SK-N-SH treated with all-trans-retinoic acid at 6 μM for 48 hours (cell line): ENCODE measurements around the gene ABLIM1.
A peak's percentile ranks its signal among the peaks of the same experiment; 100 is the strongest.

Experiments used
- ATAC-seq: fragments of 200-7000 bp; cut with Tn5 transposase; 3 replicates; pipeline ENCODE4 v1.9.1; 2020; ENCODE audit warnings: mild to moderate bottlenecking, moderate library complexity
- ARNTL ChIP-seq: fragments of 450-650 bp; formaldehyde crosslinking; IDR thresholded peaks from 2 replicates; pipeline ENCODE4 v1.5.0; 2020; ENCODE audit warnings: low read depth, mild to moderate bottlenecking, moderate library complexity, borderline replicate concordance
- BACH2 ChIP-seq: fragments of 250-450 bp; sonication (Bioruptor Pico); IDR thresholded peaks from 2 replicates; pipeline ENCODE4 v1.9.0; 2021; ENCODE audit warnings: mild to moderate bottlenecking, borderline replicate concordance
- CREB5 ChIP-seq: fragments of 250-450 bp; sonication (Bioruptor Pico); IDR thresholded peaks from 2 replicates; pipeline ENCODE4 v1.5.1; 2020; ENCODE audit warnings: low read depth, mild to moderate bottlenecking, moderate library complexity
- CSDC2 ChIP-seq: fragments of 250-450 bp; sonication (Bioruptor Pico); IDR thresholded peaks from 2 replicates; pipeline ENCODE4 v1.5.0; 2020; ENCODE audit warnings: mild to moderate bottlenecking, moderate library complexity
- ESRRG ChIP-seq: fragments of 250-450 bp; sonication (Bioruptor Pico); IDR thresholded peaks from 2 replicates; pipeline ENCODE4 v1.6.1; 2021; ENCODE audit warnings: mild to moderate bottlenecking
- GLIS3 ChIP-seq: fragments of 250-450 bp; sonication (Bioruptor Pico); IDR thresholded peaks from 2 replicates; pipeline ENCODE4 v1.5.0; 2020; ENCODE audit warnings: mild to moderate bottlenecking, moderate library complexity
- ISL1 ChIP-seq: fragments of 250-450 bp; sonication (Bioruptor Pico); IDR thresholded peaks from 2 replicates; pipeline ENCODE4 v2.1.2; 2022; ENCODE audit warnings: mild to moderate bottlenecking, moderate library complexity
- OSR1 ChIP-seq: fragments of 250-450 bp; sonication (Bioruptor Pico); IDR thresholded peaks from 2 replicates; pipeline ENCODE4 v1.8.0; 2022; ENCODE audit warnings: moderate library complexity, mild to moderate bottlenecking, inconsistent platforms
- PATZ1 ChIP-seq: fragments of 250-450 bp; sonication (Bioruptor Pico); IDR thresholded peaks from 2 replicates; pipeline ENCODE4 v1.8.0; 2020; ENCODE audit warnings: mild to moderate bottlenecking, moderate library complexity, borderline replicate concordance
- POU6F1 ChIP-seq: fragments of 250-450 bp; sonication (Bioruptor Pico); IDR thresholded peaks from 2 replicates; pipeline ENCODE4 v1.8.0; 2021; ENCODE audit warnings: low read depth, mild to moderate bottlenecking, moderate library complexity, borderline replicate concordance
- PPARA ChIP-seq: fragments of 250-450 bp; sonication (Bioruptor Pico); IDR thresholded peaks from 2 replicates; pipeline ENCODE4 v1.5.0; 2020; ENCODE audit warnings: mild to moderate bottlenecking, borderline replicate concordance
- RARB ChIP-seq: fragments of 250-450 bp; sonication (Bioruptor Pico); IDR thresholded peaks from 2 replicates; pipeline ENCODE4 v1.8.0; 2021; ENCODE audit warnings: mild to moderate bottlenecking, moderate library complexity
- SNAI2 ChIP-seq: fragments of 250-450 bp; sonication (Bioruptor Pico); IDR thresholded peaks from 2 replicates; pipeline ENCODE4 v1.5.0; 2020; ENCODE audit warnings: mild to moderate bottlenecking, moderate library complexity
- TCF4 ChIP-seq: fragments of 250-450 bp; sonication (Bioruptor Pico); IDR thresholded peaks from 2 replicates; pipeline ENCODE4 v1.8.0; 2021; ENCODE audit warnings: mild to moderate bottlenecking, moderate library complexity, borderline replicate concordance
- TOX ChIP-seq: fragments of 250-450 bp; sonication (Bioruptor Pico); IDR thresholded peaks from 2 replicates; pipeline ENCODE4 v1.8.0; 2021; ENCODE audit warnings: mild to moderate bottlenecking, moderate library complexity, borderline replicate concordance
- TSHZ2 ChIP-seq: fragments of 250-450 bp; sonication (Bioruptor Pico); IDR thresholded peaks from 2 replicates; pipeline ENCODE4 v1.5.0; 2020; ENCODE audit warnings: mild to moderate bottlenecking, moderate library complexity
- ZC3H10 ChIP-seq: fragments of 250-450 bp; sonication (Bioruptor Pico); IDR thresholded peaks from 2 replicates; pipeline ENCODE4 v1.5.1; 2021; ENCODE audit warnings: mild to moderate bottlenecking, moderate library complexity
- ZFP3 ChIP-seq: fragments of 250-450 bp; sonication (Bioruptor Pico); IDR thresholded peaks from 2 replicates; pipeline ENCODE4 v1.5.0; 2020; ENCODE audit warnings: mild to moderate bottlenecking, moderate library complexity
- ZNF565 ChIP-seq: fragments of 450-650 bp; formaldehyde crosslinking; conservative IDR thresholded peaks from 2 replicates; pipeline ENCODE4 v1.5.0; 2020; ENCODE audit warnings: low read depth, mild to moderate bottlenecking, moderate library complexity
- ZNF70 ChIP-seq: fragments of 450-650 bp; formaldehyde crosslinking; IDR thresholded peaks from 2 replicates; pipeline ENCODE4 v1.5.0; 2020; ENCODE audit warnings: mild to moderate bottlenecking, moderate library complexity
- ZNF8 ChIP-seq: fragments of 450-650 bp; formaldehyde crosslinking; IDR thresholded peaks from 2 replicates; pipeline ENCODE4 v1.5.0; 2020; ENCODE audit warnings: mild to moderate bottlenecking, moderate library complexity

Gene ABLIM1

GRCh38 chr10:114576716-114577115 is 81.4 kb downstream of the ABLIM1 start:
- TF ChIP-seq RARB (CRISPR knock-in tag) (no peak), OSR1 (CRISPR knock-in tag) (no peak), ZFP3 (CRISPR knock-in tag) (no peak), CSDC2 (CRISPR knock-in tag) (no peak), ZC3H10 (CRISPR knock-in tag) (no peak), SNAI2 (no peak), TOX (CRISPR knock-in tag) (no peak), ZNF8 (CRISPR knock-in tag) (no peak), ESRRG (CRISPR knock-in tag) (no peak), TSHZ2 (CRISPR knock-in tag) (no peak), ZNF565 (CRISPR knock-in tag) (no peak), TCF4 (CRISPR knock-in tag) (no peak), CREB5 (CRISPR knock-in tag) (no peak), ZNF70 (CRISPR knock-in tag) (no peak), PPARA (no peak)
- ATAC-seq: peak; percentile 41

- TF ChIP-seq SNAI2 (no peak), ZC3H10 (CRISPR knock-in tag) (no peak), PATZ1 (CRISPR knock-in tag) (no peak), TCF4 (CRISPR knock-in tag) (no peak), ISL1 (no peak), ESRRG (CRISPR knock-in tag) (no peak), CSDC2 (CRISPR knock-in tag) (no peak)
- ATAC-seq: no peak
Measured at GRCh38 chr10:114576132-114576487, 82.0 kb downstream of the ABLIM1 start.

- TF ChIP-seq RARB (CRISPR knock-in tag): no peak
- TF ChIP-seq POU6F1: no peak
- no peak for TF ChIP-seq ZNF565 (CRISPR knock-in tag)
- no peak for TF ChIP-seq TOX (CRISPR knock-in tag)
- no peak for TF ChIP-seq ISL1
- TF ChIP-seq ZC3H10 (CRISPR knock-in tag): no peak
- TF ChIP-seq ZNF8 (CRISPR knock-in tag): no peak
- TF ChIP-seq CREB5 (CRISPR knock-in tag): no peak
- TF ChIP-seq GLIS3 (CRISPR knock-in tag): no peak
- no peak for TF ChIP-seq CSDC2 (CRISPR knock-in tag)
- no peak for TF ChIP-seq ARNTL (CRISPR knock-in tag)
- TF ChIP-seq OSR1 (CRISPR knock-in tag): no peak
- TF ChIP-seq BACH2 (CRISPR knock-in tag): no peak
- ATAC-seq: no peak
Measured at GRCh38 chr10:114575417-114576131, 82.5 kb downstream of the ABLIM1 start.
